ENCODE data around the gene QPCT. TPM values are rescaled to one million over a fixed set of nuclear protein-coding genes. Genes with fewer than 3 reads are reported as not detected.

Gene QPCT
- total RNA-seq, 4 donors from 2014 or later: 2.1 to 13.7 (median 7.2) TPM

- no peaks in the 10 kb centered on the region for H3K27me3 ChIP-seq
- no peak overlapping the region for H3K27ac ChIP-seq
- H3K4me1 ChIP-seq: peaks cover 3 to 5% (median 3%) of the 10 kb centered on the region in 3 donors
- DNase-seq: no peak
- intact Hi-C loops (cut with DNase I): no loop called here
- H3K9me3 ChIP-seq: no peaks in the 10 kb centered on the region
- TF ChIP-seq POLR2A (IDR thresholded peaks at IDR 0.05): no peak
- TF ChIP-seq, protein P1, sequence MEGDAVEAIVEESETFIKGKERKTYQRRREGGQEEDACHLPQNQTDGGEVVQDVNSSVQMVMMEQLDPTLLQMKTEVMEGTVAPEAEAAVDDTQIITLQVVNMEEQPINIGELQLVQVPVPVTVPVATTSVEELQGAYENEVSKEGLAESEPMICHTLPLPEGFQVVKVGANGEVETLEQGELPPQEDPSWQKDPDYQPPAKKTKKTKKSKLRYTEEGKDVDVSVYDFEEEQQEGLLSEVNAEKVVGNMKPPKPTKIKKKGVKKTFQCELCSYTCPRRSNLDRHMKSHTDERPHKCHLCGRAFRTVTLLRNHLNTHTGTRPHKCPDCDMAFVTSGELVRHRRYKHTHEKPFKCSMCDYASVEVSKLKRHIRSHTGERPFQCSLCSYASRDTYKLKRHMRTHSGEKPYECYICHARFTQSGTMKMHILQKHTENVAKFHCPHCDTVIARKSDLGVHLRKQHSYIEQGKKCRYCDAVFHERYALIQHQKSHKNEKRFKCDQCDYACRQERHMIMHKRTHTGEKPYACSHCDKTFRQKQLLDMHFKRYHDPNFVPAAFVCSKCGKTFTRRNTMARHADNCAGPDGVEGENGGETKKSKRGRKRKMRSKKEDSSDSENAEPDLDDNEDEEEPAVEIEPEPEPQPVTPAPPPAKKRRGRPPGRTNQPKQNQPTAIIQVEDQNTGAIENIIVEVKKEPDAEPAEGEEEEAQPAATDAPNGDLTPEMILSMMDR (IDR thresholded peaks at IDR 0.05): no peak
- no peak overlapping the region for H3K4me3 ChIP-seq
- H3K36me3 ChIP-seq: no peaks in the 10 kb centered on the region
Observed at GRCh38 chr2:37330681-37331080, 13.7 kb upstream of the QPCT start.

DNA sequence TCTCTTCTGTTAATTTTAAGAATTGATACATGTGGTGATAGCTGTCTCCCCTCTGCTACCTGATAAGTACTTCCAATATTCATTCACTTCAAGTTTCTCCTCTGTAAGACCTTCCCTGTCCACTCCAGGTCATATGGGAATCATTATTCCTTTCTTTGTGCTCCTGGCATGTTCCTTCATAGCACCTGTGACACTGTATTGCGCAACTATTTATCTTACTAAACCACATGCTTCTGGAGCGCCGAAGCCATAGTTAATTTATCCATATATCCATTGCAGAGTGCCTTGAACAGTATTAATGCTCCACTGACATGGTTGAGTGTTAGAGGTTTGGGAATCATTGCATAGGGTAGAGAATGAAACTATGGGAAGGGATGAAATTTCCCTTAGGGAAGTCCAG is 11.9 kb upstream of the QPCT start:
- no peak for TF ChIP-seq POLR2A (IDR thresholded peaks at IDR 0.05)
- TF ChIP-seq, protein P1 (IDR thresholded peaks at IDR 0.05): no peak
- no peaks in the 10 kb centered on the region for H3K4me1 ChIP-seq
- no peak for DNase-seq
- no peak overlapping the region for H3K27ac ChIP-seq
- no peaks in the 10 kb centered on the region for H3K27me3 ChIP-seq
- no peaks in the 10 kb centered on the region for H3K9me3 ChIP-seq
- intact Hi-C loops (cut with DNase I): no loop called here
- no peaks in the 10 kb centered on the region for H3K36me3 ChIP-seq
- no peak overlapping the region for H3K4me3 ChIP-seq
- WGBS, 2 donors: 43 to 81% methylated on average over 3 of the region's 3 CpGs

GRCh38 chr2:37333256-37333655 is 11.2 kb upstream of the QPCT start:
- TF ChIP-seq, protein P1 (IDR thresholded peaks at IDR 0.05): no peak
- no peak for TF ChIP-seq POLR2A (IDR thresholded peaks at IDR 0.05)
- DNase-seq: no peak
- 84 to 94% methylated on average over 2 of the region's 2 CpGs for WGBS, 2 donors
- H3K4me1 ChIP-seq: no peaks in the 10 kb centered on the region
- H3K27ac ChIP-seq: no peak overlapping the region
- H3K4me3 ChIP-seq: no peak overlapping the region
- H3K9me3 ChIP-seq: no peaks in the 10 kb centered on the region
- intact Hi-C loops (cut with DNase I): no loop called here
- no peaks in the 10 kb centered on the region for H3K27me3 ChIP-seq
- H3K36me3 ChIP-seq: no peaks in the 10 kb centered on the region

DNA sequence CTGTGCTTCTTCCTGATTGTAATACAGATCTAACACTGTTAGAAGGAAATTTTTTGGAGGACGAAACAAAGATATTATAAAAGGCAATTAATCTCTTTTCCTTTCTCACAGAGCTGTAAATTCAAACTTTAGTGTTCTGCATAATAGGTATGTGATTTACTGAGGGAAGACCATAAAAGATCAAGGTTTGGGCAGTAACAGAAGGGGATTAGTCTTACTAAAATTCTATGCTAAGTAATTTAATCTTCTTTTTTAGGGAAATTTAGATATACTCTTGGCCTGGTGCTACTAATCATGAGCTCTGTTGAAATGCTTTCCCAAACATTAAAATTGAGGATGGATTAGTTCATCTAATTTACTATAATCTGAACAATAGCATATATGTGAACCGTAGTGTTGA is 8.8 kb upstream of the QPCT start:
- H3K36me3 ChIP-seq: no peaks in the 10 kb centered on the region
- H3K4me1 ChIP-seq: no peaks in the 10 kb centered on the region
- 80 to 92% methylated on average over 2 of the region's 2 CpGs for WGBS, 2 donors

DNA sequence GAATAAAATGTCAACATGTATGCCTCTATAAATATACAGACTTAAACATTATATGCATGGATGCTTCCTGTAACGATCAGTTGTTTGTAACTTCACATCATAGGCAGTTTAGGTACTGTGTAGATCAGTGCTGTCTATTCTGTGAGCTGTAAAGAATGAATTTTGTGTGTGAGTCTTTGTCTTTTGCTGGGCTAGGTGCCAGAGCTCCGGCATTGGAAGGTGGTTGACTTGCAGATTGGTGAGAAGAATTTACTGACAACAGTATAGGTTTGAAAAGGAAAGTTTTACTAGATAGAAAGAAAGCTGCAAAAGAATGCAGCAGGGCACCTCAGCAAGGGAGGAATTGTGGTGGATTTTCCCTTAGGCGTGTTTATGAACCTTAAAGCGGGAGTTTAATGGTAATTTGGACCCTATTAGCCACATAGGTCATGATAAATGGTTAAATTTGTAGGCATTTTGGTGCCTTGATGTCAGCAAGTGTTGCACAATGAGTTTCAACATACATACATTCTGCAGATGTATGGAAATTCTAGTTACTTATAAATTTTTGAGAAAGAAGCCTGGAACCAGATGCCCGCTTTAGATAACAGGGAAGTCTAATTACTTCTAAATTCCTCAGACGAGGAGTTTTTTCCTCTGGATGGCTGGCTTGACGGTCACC is 6.7 kb upstream of the QPCT start:
- H3K27me3 ChIP-seq: no peaks in the 10 kb centered on the region
- H3K4me3 ChIP-seq: no peak overlapping the region
- 73 to 75% methylated on average over 7 of the region's 7 CpGs for WGBS, 2 donors
- intact Hi-C loops (cut with DNase I): no loop called here
- TF ChIP-seq POLR2A (IDR thresholded peaks at IDR 0.05): no peak
- TF ChIP-seq, protein P1 (IDR thresholded peaks at IDR 0.05): no peak
- H3K9me3 ChIP-seq: no peaks in the 10 kb centered on the region
- no peak for DNase-seq
- no peaks in the 10 kb centered on the region for H3K4me1 ChIP-seq
- H3K36me3 ChIP-seq: no peaks in the 10 kb centered on the region
- H3K27ac ChIP-seq: no peak overlapping the region

More for the DNA sequence above, 8.8 kb upstream of the QPCT start:
- TF ChIP-seq, protein P1 (IDR thresholded peaks at IDR 0.05): no peak
- TF ChIP-seq POLR2A (IDR thresholded peaks at IDR 0.05): no peak
- Histone ChIP-seq H3K9me3 (no peaks in the 10 kb centered on the region), H3K27me3 (no peaks in the 10 kb centered on the region), H3K4me3 (no peak overlapping the region), H3K27ac (no peak overlapping the region)
- intact Hi-C loops (cut with DNase I): no loop called here
- no peak for DNase-seq

Measured in esophagus squamous epithelium (tissue), 5 donors.